ENCODE results near the gene PER2. TPM values are rescaled to one million over a fixed set of nuclear protein-coding genes. Genes with fewer than 3 reads are reported as not detected.
A peak's percentile ranks its signal among the peaks of the same experiment; 100 is the strongest.
"Not testable (repeated sequence)": the region's sequence is repeated elsewhere in the genome, so short reads cannot be mapped to it uniquely, and the experiment has no call there.

The PER2 gene
- total RNA-seq, 2 donors from 2014 or later: 11.5 to 15.0 TPM

DNA sequence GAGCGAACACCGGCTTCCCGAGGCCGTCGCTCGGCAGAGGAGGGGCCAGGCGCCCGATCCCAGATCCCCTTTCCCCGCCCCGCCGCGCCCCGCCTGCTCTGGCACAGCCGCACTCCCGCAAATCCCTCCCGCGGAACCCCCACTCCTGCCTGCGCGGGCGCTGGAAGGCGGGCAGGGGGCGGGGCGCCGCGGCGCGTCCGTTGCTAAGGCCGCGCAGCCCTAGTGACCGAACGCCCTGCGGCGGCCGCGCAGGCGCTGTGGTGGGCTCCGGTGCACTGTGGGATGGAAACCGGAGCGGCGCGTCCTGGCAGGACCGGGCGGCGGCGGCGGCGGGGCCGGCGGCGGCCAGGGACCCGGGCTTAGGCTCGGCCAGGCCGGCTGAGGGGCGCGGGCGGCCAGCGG is 31.8 kb upstream of the PER2 start, which contains the start of gene TRAF3IP1:
TSS of gene TRAF3IP1 (plus strand) at position 273 of the 402 bp plus-strand sequence. CDS start 145 bp downstream, outside the sequence.
- peak; percentile 97 for ATAC-seq
- H3K36me3 Mint-ChIP-seq: no peaks in the 10 kb centered on the region
- no peaks in the 10 kb centered on the region for H3K9me3 Mint-ChIP-seq

DNA sequence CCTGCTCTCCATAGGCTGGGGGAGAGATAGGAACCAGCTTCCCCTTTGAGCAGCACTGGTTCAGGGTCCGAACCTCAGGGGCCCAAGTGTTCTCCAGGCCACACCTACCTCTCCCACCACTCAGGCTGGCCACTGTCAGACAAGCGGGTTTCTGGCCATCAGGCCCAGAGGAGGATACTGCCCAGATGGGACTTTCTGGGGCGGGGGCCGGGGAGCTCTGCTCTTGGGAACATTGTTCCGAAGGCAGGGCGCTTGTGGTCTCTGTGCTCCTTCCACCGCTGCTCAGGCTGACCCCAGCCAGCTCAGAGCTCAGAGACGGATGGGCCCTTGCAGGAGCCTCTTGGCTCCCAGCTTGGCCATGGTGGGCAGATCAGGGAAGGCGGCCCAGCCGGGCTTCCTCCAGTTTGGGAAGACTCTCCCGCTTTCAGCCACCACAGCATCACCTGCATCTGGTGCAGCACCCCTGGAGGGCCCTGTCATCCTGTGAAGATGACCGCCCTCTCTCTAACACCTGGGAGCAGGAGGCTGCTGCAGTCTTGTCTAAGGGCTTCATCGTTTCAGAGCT is 26.7 kb upstream of the PER2 start:
- no peak for DNase-seq (ENCODE audit: low spot score in 2 of 2)
- Mint-ChIP-seq H3K27ac (no peak overlapping the region), H3K9me3 (no peaks in the 10 kb centered on the region), H3K36me3 (no peaks in the 10 kb centered on the region)
- no peak for ATAC-seq

More for the DNA sequence above, 31.8 kb upstream of the PER2 start, which contains the start of gene TRAF3IP1:
- no peak within 1 kb of the TSS for H3K27ac Mint-ChIP-seq
- peak; percentile 82 to 87 for DNase-seq (ENCODE audit: low spot score in 2 of 2)

DNA sequence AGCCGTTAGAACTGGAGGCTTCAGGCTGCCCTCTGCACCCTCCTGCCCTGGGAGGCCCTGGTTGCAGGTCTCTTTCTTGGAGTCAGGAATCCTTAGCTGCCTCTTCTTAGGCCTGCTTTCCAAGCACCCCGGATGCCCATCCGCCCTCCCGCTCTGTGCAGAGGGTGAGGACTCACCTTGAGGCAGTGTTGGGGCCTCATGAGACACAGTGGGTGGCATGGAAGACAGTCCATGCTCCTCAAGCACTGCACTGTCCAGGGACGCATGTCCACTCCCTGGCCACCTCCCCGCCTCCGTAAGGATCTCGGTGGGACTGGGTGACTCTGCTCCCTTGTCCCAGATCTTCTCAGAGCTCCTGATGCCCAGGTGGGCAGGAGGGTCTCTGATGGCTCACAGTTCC is 26.2 kb upstream of the PER2 start:
- Mint-ChIP-seq H3K9me3 (no peaks in the 10 kb centered on the region), H3K36me3 (no peaks in the 10 kb centered on the region), H3K27ac (no peak overlapping the region)
- ATAC-seq (no peak), DNase-seq (ENCODE audit: low spot score in 2 of 2) (no peak)

DNA sequence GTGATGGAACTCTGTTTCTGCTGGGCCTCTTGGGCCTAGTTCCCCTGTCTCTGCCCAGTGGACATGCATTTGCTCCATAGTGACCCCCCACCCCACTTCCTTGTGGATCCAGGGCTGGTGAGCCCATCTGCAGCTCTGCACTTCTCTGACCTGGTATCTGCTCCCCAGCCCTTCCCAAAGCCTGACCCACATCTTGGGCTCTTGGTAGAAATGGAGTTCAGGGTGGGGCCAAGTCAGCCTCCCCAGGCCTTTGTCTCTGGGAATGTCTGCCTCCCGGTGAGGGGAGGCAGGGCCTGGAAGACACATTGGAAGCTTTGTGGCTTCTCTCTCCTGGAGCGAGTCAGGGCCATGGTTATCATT is 25.6 kb upstream of the PER2 start:
- DNase-seq (ENCODE audit: low spot score in 2 of 2) (no peak), ATAC-seq (no peak)
- H3K27ac Mint-ChIP-seq: no peak overlapping the region
- no peaks in the 10 kb centered on the region for H3K9me3 Mint-ChIP-seq
- H3K36me3 Mint-ChIP-seq: no peaks in the 10 kb centered on the region

DNA sequence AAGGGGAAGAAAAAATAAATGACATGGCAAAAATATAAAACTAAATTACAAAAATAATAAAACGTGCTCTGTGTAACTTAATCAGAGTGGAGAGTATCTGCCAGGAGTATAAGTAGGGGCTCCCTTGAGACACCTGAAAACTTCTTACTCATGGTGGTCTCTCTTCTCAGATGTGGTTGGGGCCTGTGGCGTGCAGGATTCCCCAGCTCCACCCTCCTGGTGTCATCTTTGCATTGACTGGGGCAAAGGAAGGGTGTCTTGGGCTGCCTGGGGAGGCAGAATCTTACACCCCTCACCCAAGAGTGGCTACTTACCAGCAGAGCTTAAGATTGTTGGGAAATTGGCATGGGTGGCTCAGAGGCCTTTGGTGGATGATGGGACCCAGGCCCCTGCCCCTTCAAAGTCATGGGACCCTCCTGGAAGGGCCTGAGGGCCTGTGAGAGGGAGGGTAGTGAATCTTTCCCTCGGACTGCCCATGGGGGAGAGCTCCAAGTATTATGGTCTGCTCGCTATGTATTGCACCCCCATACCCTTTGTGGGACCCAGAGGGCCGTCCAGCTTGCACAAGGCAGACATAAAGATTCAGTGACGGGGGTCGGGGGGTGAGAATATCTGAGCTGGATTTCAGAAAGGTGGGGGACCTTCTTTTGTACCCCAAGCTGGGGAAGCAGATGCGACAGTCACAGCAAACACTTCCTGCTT is 25.0 kb upstream of the PER2 start:
- Mint-ChIP-seq H3K9me3 (no peaks in the 10 kb centered on the region), H3K27ac (no peak overlapping the region), H3K36me3 (no peaks in the 10 kb centered on the region)
- ATAC-seq (peak in 1 of 2 donors; percentile 26), DNase-seq (ENCODE audit: low spot score in 2 of 2) (no peak)

DNA sequence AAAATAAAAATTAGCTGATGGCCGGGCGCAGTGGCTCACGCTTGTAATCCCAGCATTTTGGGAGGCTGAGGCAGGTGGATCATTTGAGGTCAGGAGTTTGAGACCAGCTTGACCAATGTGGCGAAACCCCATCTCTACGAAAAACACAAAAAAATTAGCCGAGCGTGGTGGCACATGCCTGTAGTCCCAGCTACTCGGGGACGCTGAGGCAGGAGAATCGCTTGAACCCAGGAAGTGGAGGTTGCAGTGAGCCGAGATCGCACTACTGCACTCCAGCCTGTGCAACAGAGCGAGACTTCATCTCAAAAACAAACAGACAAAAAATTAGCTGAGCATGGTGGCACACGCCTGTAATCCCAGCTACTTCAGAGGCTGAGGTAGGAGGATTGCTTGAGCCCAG is 22.3 kb upstream of the PER2 start:
- H3K9me3 Mint-ChIP-seq; DNase-seq (ENCODE audit: low spot score in 2 of 2); H3K27ac Mint-ChIP-seq; ATAC-seq; H3K36me3 Mint-ChIP-seq: not testable (repeated sequence)

DNA sequence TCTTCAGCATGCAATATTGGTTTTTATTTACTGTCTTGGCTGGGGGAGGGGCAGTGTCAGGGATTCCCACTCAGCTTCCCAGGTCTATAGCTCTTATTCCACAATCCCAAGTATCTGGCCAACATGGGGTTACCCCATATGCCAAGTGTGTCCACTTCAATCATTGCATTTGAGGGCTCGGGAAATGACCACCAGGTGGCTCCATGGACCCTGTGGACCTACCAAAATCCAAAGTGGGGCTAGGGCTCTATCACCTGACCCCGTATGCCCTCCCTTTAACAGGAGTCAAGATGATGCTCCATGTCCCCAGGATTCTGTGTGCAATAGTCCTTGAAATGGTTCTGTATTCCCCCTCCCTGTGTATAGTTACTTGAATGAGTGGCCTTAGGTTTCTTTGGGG is 19.8 kb upstream of the PER2 start:
- H3K27ac Mint-ChIP-seq: no peak overlapping the region
- ATAC-seq (no peak), DNase-seq (ENCODE audit: low spot score in 2 of 2) (no peak)
- H3K9me3 Mint-ChIP-seq: no peaks in the 10 kb centered on the region
- no peaks in the 10 kb centered on the region for H3K36me3 Mint-ChIP-seq

DNA sequence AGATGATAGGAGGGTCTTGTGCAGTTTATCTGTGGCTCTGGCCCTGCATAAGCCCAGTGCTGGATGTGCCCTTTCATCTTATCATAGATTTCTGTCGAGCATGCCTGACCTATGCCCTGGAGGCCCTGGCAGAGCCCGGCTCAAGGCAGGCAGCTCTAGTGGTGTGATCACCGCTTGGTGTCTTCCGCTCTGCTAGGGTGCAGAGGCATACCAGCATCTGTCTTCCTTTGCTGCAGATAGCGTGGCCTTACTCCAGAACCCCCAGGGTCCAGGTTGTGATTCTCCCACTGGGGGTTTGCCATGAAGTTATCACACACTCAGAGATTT is 18.2 kb upstream of the PER2 start:
- no peaks in the 10 kb centered on the region for H3K9me3 Mint-ChIP-seq
- H3K27ac Mint-ChIP-seq: no peak overlapping the region
- DNase-seq (ENCODE audit: low spot score in 2 of 2): no peak
- no peaks in the 10 kb centered on the region for H3K36me3 Mint-ChIP-seq
- ATAC-seq: no peak

DNA sequence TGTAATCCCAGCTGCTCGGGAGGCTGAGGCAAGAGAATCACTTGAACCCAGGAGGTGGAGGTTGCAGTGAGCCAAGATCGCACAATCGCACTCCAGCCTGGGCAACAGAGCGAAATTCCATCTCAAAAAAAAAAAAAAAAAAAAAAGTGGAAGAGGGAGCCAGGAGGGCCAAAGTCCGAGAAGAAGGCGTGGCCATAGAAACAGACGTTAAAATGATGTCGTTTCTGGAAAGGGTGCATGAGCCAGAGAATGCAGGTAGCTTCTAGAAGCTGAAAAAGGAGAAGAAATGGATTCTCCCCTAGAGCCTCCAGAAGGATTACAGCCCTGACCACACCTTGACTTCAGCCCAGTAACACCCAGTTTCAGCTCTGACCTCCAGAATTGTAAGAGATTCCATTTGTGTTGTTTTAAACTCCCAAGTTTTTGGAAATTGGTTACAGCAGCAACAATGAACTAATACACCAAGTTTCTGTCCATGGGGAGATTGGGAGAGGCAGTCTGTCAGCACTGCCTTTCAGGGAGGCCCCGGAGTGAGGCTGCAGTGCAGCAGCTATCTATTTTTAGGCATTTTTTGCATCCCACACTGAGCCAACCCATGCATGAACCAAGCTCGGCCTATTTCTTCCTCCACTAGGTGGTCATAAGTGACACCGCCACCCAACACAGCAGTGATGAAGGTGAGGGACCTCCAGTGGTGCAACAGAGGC is 17.7 kb upstream of the PER2 start:
- Mint-ChIP-seq H3K36me3 (no peaks in the 10 kb centered on the region), H3K9me3 (no peaks in the 10 kb centered on the region), H3K27ac (no peak overlapping the region)
- ATAC-seq (no peak), DNase-seq (ENCODE audit: low spot score in 2 of 2) (no peak)

DNA sequence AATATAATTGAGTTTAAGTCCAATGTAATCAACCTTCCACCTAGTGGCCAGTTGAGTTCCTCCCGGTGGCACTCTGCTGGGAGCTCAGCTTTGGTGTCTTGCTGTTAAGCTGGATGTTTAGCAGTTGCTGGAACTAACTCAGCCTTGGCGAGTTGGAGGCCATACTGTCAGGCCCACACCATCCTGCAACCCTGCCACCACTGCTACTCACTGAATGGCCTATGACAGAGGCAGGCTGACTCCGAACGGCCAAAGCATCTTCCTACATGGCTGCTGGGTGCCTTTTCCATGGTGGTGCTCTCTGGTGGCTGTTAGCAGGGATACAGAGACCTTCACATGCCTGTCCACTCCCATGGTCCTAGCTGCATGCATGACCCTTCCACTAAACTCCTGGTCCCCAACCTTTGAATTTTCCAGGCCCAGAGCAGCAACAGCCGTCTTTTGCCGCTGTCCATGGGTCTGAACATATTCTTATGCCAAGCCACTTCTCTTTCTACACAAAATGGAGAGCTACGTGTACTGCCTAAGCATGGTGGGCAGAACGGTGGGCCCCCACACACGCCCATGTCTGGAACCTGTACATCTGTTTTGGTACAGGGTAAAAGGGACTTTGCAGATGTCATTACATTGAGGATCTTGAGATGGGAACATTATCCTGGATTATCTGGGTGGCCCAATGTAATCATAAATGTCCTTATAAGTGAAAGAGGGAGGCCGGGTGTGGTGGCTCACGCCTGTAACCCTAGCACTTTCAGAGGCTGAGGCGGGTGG is 16.9 kb upstream of the PER2 start:
- DNase-seq (ENCODE audit: low spot score in 2 of 2): no peak
- Mint-ChIP-seq H3K27ac (no peak overlapping the region), H3K36me3 (no peaks in the 10 kb centered on the region), H3K9me3 (no peaks in the 10 kb centered on the region)
- no peak for ATAC-seq

DNA sequence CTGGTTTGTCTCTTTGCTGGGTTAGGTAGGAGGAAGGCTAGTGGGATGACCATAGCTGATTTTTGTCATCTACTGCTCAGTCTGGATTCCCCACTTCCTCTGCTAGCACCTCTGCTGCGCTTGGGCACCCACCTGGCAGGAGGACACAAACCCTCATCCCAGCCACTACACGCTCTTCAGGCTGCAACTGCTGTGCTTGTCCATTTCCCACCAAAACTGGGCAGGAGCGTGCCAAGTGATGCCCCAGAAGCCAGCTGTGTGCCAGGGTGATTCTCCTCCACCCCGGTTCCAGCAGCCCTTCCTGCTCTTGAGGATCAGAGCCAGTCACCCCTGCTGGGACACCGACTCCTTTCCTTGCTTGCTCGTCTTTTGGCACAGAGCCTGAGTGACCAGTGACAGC is 15.7 kb upstream of the PER2 start:
- H3K27ac Mint-ChIP-seq: no peak overlapping the region
- DNase-seq (ENCODE audit: low spot score in 2 of 2) (no peak), ATAC-seq (no peak)
- no peaks in the 10 kb centered on the region for H3K9me3 Mint-ChIP-seq
- no peaks in the 10 kb centered on the region for H3K36me3 Mint-ChIP-seq

DNA sequence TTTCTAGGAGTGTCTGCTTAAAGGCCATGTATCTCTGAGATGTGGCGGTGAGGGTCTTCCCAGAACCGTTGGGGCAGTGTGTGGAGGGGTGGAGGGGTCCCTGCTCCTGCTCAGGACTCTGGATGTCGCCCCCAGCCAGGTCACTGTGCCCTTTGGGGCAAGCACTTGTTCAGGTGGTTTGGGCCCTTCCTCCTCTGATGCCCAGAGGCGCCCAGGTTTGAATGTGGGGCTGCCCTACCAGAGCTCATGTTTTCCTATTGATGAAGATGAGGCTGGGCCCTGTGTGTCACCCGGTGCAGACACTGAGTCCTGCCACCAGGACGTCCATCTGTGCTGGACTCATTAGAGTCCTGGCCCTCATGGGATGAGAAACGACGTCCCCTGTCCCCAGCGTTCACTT is 14.3 kb upstream of the PER2 start:
- DNase-seq (ENCODE audit: low spot score in 2 of 2): no peak
- H3K9me3 Mint-ChIP-seq: no peaks in the 10 kb centered on the region
- ATAC-seq: no peak
- H3K36me3 Mint-ChIP-seq: no peaks in the 10 kb centered on the region
- no peak overlapping the region for H3K27ac Mint-ChIP-seq

DNA sequence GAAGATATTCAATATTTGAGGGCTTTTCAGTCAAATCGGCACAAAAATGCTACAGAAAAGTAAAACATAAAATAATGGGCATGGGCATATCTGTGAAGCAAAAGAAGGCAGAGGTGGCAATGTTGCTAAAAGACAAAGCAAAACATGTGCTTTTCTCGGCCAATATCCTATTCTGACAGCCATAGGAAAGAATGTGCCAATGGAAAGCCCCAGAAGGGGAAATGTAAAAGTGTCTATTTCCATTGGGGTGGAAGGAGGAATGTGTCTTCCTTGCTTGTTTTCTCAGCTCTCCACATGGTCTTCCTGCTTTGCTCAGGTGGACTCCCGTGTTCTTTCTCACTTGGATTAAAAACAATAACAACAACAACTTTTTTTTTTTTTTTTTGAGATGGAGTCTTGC is 13.7 kb upstream of the PER2 start:
- Mint-ChIP-seq H3K27ac (no peak overlapping the region), H3K9me3 (no peaks in the 10 kb centered on the region), H3K36me3 (no peaks in the 10 kb centered on the region)
- DNase-seq (ENCODE audit: low spot score in 2 of 2) (no peak), ATAC-seq (no peak)

DNA sequence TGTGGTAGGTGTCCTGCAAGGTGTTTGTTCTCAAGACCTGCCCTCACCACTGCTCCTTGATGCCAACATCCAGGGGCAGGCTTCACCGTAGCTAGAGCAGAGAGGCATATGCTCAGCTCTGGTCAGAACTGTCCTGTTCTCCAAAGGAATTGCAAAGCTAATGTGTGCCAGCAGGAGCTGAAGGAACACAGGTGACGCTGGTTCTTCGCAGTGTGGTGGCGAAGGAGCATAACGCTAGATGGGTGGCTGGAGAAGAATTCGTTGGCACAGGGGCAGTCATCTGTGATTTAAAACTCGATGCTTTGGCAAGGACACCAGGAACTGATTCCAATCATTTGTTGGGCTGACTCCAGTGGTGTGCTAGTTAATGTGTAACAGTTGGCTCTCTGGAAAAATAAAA is 11.4 kb upstream of the PER2 start:
- H3K27ac Mint-ChIP-seq: no peak overlapping the region
- DNase-seq (ENCODE audit: low spot score in 2 of 2): no peak

DNA sequence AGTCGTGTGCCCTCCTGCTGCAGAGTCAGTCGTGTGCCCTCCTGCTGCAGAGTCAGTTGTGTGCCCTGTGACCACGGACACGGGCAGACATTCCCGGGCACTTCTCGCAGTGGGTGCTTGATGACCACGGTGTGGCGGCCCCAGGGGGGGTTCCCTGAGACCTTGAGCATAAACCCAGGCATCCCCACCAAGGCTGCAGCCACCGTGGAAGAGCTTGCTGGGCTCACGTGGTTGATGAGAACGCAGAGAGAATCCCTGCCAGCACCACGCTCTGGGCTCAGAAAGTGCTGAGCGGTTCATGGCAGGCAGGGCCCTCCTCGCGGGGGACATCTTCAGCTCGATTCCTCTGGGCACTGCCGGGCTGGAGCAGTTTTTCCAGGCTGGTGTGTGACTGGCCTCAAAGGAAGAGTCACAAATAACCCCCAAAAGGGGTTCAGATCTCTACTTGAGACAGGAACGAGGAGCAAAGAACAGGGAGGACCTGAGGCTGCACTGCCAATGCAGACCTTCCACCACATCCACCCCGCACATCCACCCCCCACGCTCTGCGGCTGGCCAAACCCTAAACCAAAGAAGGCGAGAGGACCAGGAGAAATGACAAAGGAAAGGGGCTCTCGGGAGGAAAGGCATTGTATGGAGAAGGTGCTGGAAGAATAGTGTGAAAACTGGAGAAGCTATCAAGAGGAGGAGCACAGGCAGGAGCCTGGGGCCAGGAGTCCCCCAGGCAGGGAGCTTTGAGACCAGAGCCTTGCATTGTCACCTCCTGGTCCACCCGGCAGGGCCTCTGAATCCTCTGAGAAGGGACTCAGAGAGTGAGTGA is 8.4 kb upstream of the PER2 start:
- ATAC-seq (no peak), DNase-seq (ENCODE audit: low spot score in 2 of 2) (no peak)
- no peaks in the 10 kb centered on the region for H3K9me3 Mint-ChIP-seq
- H3K36me3 Mint-ChIP-seq: no peaks in the 10 kb centered on the region
- H3K27ac Mint-ChIP-seq: no peak overlapping the region

More for the DNA sequence above, 11.4 kb upstream of the PER2 start:
- no peak for ATAC-seq
- no peaks in the 10 kb centered on the region for H3K36me3 Mint-ChIP-seq
- no peaks in the 10 kb centered on the region for H3K9me3 Mint-ChIP-seq

All from activated naive CD4-positive, alpha-beta T cell treated with anti-CD3 and anti-CD28 coated beads, Interleukin-2, amount 50 U/mL, for 72 hours (primary cell).